Caco-2 (cell line): ENCODE results near the gene ATP1A1. TPM values are rescaled to one million over a fixed set of nuclear protein-coding genes. Genes with fewer than 3 reads are reported as not detected.

Experiments
- BruUV-seq: library from RNA; stranded (reverse); fragments of 400-500 nt; replicated peaks from 2 replicates; lab custom pipeline; 2021; lab: Mats Ljungman, UMichigan
- CTCF ChIA-PET: fragments of 300-600 bp; sonication (Branson Sonifier 250); formaldehyde crosslinking; loops from one replicate; lab custom pipeline; 2022; ENCODE audit warnings: antibody characterized with exemption; lab: Charles Lee
- POLR2A ChIA-PET: fragments of 300-600 bp; sonication (Branson Sonifier 250); formaldehyde crosslinking; loops from one replicate; lab custom pipeline; 2022; ENCODE audit warnings: antibody characterized with exemption; lab: Charles Lee
- DNase-seq, 2 experiments: peaks; one replicate each; pipeline versions ENCODE4 v3.0.0 to v3.0.0-alpha.2; 2020 to 2022
- H3K27me3 ChIP-seq: replicated peaks from 2 replicates; pipeline ENCODE4 v1.6.0; 2011; ENCODE audit warnings: low read length; ENCODE audit not compliant: control insufficient read depth, insufficient read depth
- H3K36me3 ChIP-seq: 2 replicates; pipeline ENCODE4 v1.5.1; 2011; ENCODE audit warnings: low read length; ENCODE audit not compliant: control insufficient read depth, insufficient read depth
- H3K4me1 ChIP-seq: fragments of 250-450 bp; sonication (Bioruptor Pico); 2 replicates; pipeline ENCODE4 v1.5.1; 2020; ENCODE audit warnings: mild to moderate bottlenecking
- H3K4me3 ChIP-seq: 2 replicates; pipeline ENCODE4 v1.5.1; 2011; ENCODE audit warnings: low read depth, mild to moderate bottlenecking, control low read depth, low read length
- H3K9me3 ChIP-seq: fragments of 250-450 bp; sonication (Bioruptor Pico); 2 replicates; pipeline ENCODE4 v1.5.1; 2020; ENCODE audit warnings: mild to moderate bottlenecking, moderate library complexity
- H3K27ac Mint-ChIP-seq: one replicate; pipeline ENCODE4 v1.8.0; 2022; ENCODE audit warnings: mixed read lengths; ENCODE audit not compliant: unreplicated experiment
- H3K27me3 Mint-ChIP-seq: one replicate; pipeline ENCODE4 v1.8.0; 2022; ENCODE audit warnings: mixed read lengths; ENCODE audit not compliant: insufficient read depth, unreplicated experiment
- H3K36me3 Mint-ChIP-seq: one replicate; pipeline ENCODE4 v1.8.0; 2022; ENCODE audit warnings: mild to moderate bottlenecking, mixed read lengths; ENCODE audit not compliant: insufficient read depth, unreplicated experiment
- H3K4me1 Mint-ChIP-seq: one replicate; pipeline ENCODE4 v1.8.0; 2022; ENCODE audit warnings: low read depth, mixed read lengths; ENCODE audit not compliant: unreplicated experiment
- H3K4me3 Mint-ChIP-seq: one replicate; pipeline ENCODE4 v1.8.0; 2022; ENCODE audit warnings: mild to moderate bottlenecking, moderate library complexity, mixed read lengths; ENCODE audit not compliant: unreplicated experiment
- H3K9me3 Mint-ChIP-seq: one replicate; pipeline ENCODE4 v1.8.0; 2022; ENCODE audit warnings: mixed read lengths; ENCODE audit not compliant: unreplicated experiment
- CTCF ChIP-seq, 2 experiments: fragments of 200-600 bp in 1 of 2; IDR thresholded peaks; 1 replicate in 1 of 2; 2 replicates in 1 of 2; pipeline versions ENCODE4 v1.5.1 to v1.8.0; 2011 to 2022; ENCODE audit warnings: antibody characterized with exemption in 1 of 2, control low read depth in 1 of 2, inconsistent platforms in 1 of 2, low read depth in 1 of 2, low read length in 1 of 2, mild to moderate bottlenecking in 1 of 2, moderate library complexity in 1 of 2; ENCODE audit not compliant: insufficient read depth in 1 of 2, severe bottlenecking in 1 of 2, unreplicated experiment in 1 of 2
- intact Hi-C: fragments of 100-400 bp; cut with micrococcal nuclease; formaldehyde crosslinking; loops from one replicate; pipeline ENCODE4 v1.10.0; 2022; ENCODE audit not compliant: unreplicated experiment
- total RNA-seq: library from RNA; stranded (reverse); gene quantifications from 2 replicates; pipeline ENCODE4 v1.2.3, GENCODE V29; 2022

Gene ATP1A1
- total RNA-seq, 1 experiment from 2014 or later, result 508 TPM

GRCh38 chr1:116412898-116413297 lies 39.9 kb downstream of the ATP1A1 start:
- H3K4me1 ChIP-seq, result peaks cover 16% of the 10 kb centered on the region
- H3K27me3 ChIP-seq, result no peaks in the 10 kb centered on the region
- H3K4me3 ChIP-seq, result no peak overlapping the region
- no peaks in the 10 kb centered on the region for H3K9me3 ChIP-seq
- H3K27ac Mint-ChIP-seq, result no peak overlapping the region
- peaks cover 4% of the 10 kb centered on the region for H3K36me3 Mint-ChIP-seq
- H3K4me3 Mint-ChIP-seq, result no peak overlapping the region
- ChIA-PET POLR2A (no interaction called here), CTCF (interaction anchor here (1.3 kb wide), 1 partner anchor 72 kb away, joined by 11 read pairs; no protein-coding TSS in a partner anchor)
- no peaks in the 10 kb centered on the region for H3K4me1 Mint-ChIP-seq
- H3K27me3 Mint-ChIP-seq, result no peaks in the 10 kb centered on the region
- H3K36me3 ChIP-seq, result no peaks in the 10 kb centered on the region
- no peak for TF ChIP-seq CTCF (IDR thresholded peaks at IDR 0.05; ENCODE audit: insufficient read depth in 1 of 2, low read depth in 1 of 2, low read length in 1 of 2, severe bottlenecking in 1 of 2, unreplicated experiment in 1 of 2)
- H3K9me3 Mint-ChIP-seq, result no peaks in the 10 kb centered on the region
- intact Hi-C loops, result loop anchor here (1.0 to 5.0 kb wide), 2 partner anchors 72 to 276 kb away; no protein-coding TSS in a partner anchor
- BruUV-seq, result no TSS peak
- DNase-seq, result no peak

GRCh38 chr1:116413414-116413813 lies 40.4 kb downstream of the ATP1A1 start:
- Histone ChIP-seq H3K27me3 (no peaks in the 10 kb centered on the region), H3K36me3 (no peaks in the 10 kb centered on the region), H3K4me3 (no peak overlapping the region), H3K9me3 (no peaks in the 10 kb centered on the region), H3K4me1 (peaks cover 16% of the 10 kb centered on the region)
- no peak for TF ChIP-seq CTCF (IDR thresholded peaks at IDR 0.05; ENCODE audit: insufficient read depth in 1 of 2, low read depth in 1 of 2, low read length in 1 of 2, severe bottlenecking in 1 of 2, unreplicated experiment in 1 of 2)
- Mint-ChIP-seq H3K36me3 (no peaks in the 10 kb centered on the region), H3K27me3 (no peaks in the 10 kb centered on the region), H3K27ac (no peak overlapping the region), H3K9me3 (no peaks in the 10 kb centered on the region), H3K4me1 (no peaks in the 10 kb centered on the region), H3K4me3 (no peak overlapping the region)
- intact Hi-C loops, result loop anchor here (5.0 kb wide), 1 partner anchor 276 kb away; no protein-coding TSS in a partner anchor
- ChIA-PET CTCF (no interaction called here), POLR2A (no interaction called here)
- no TSS peak for BruUV-seq
- no peak for DNase-seq

- no peak overlapping the region for H3K4me3 Mint-ChIP-seq
- intact Hi-C loops, result loop anchor here (5.0 kb wide), 1 partner anchor 277 kb away; no protein-coding TSS in a partner anchor
- no peaks in the 10 kb centered on the region for H3K9me3 ChIP-seq
- no peaks in the 10 kb centered on the region for H3K4me1 Mint-ChIP-seq
- no peaks in the 10 kb centered on the region for H3K36me3 ChIP-seq
- H3K36me3 Mint-ChIP-seq, result no peaks in the 10 kb centered on the region
- no peaks in the 10 kb centered on the region for H3K9me3 Mint-ChIP-seq
- H3K4me1 ChIP-seq, result peaks cover 16% of the 10 kb centered on the region
- H3K4me3 ChIP-seq, result no peak overlapping the region
- no TSS peak for BruUV-seq
- no peaks in the 10 kb centered on the region for H3K27me3 ChIP-seq
- CTCF ChIA-PET, result no interaction called here
- DNase-seq, result no peak
- POLR2A ChIA-PET, result no interaction called here
- H3K27ac Mint-ChIP-seq, result no peak overlapping the region
- no peak for TF ChIP-seq CTCF (IDR thresholded peaks at IDR 0.05; ENCODE audit: insufficient read depth in 1 of 2, low read depth in 1 of 2, low read length in 1 of 2, severe bottlenecking in 1 of 2, unreplicated experiment in 1 of 2)
- H3K27me3 Mint-ChIP-seq, result no peaks in the 10 kb centered on the region
Observed at GRCh38 chr1:116414364-116414763, 41.3 kb downstream of the ATP1A1 start.
